Measurements from ENCODE around the gene DAZAP1.
A peak's percentile ranks its signal among the peaks of the same experiment; 100 is the strongest.

DAZAP1 gene

DNA sequence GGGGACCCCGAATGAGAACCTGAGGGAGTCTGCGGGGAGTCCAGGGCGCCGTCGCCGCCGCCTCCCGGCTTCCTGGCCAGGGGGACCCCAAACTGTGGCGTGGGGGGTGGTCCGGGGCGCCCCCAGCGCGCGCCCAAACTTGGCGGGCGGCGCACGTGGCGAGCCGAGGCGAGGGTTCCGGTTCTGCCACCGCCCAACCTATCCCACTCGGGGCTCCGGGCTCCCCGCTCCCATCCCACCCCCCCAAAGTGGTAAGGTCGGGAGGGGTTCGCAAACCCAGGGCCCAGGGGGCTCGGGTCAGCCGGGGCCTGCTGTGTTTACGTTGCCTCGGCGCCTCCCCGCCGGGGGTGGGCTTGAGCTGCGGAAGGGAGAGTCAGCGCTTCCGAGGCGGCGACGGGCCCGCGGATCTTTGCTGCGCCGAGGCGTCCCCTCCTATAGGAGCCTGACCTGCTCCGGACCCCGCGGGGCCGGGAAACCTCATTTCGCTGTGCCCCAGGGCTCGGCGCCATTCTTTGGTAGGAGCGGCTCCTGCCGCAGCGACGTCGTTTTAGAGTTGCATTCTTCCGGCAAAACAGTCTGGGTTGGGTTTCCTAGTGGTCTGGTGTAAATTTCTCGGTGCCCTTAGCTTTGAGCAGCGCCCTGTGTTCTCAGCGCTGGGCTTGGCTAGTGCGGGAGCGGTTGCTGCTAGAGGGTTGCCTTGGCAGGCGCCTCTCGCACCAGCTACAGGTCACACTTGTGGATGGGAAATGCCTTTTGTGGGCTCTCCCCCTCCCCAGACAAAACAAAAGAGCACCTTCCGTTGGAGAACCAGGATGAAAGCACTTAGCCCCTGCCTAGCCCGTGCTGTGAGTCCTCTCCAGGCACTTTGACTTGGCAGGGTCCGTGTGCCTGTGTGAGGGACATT, 1.2 kb downstream of the DAZAP1 start:
- Histone ChIP-seq H3K36me3 (ENCODE audit: control insufficient read depth in 1 of 2, insufficient read depth in 2 of 2, low read length in 2 of 2) (no peaks in the 10 kb centered on the region), H3K27me3 (ENCODE audit: low read depth, low read length) (no peaks in the 10 kb centered on the region), H3K9me3 (ENCODE audit: control insufficient read depth in 1 of 2, low read length in 2 of 2) (no peaks in the 10 kb centered on the region), H3K4me3 (ENCODE audit: low read depth in 1 of 2, low read length in 2 of 2) (peak overlapping the region; percentile 78 to 79), H3K4me1 (ENCODE audit: control insufficient read depth in 1 of 2, insufficient read depth in 2 of 2, low read length in 2 of 2) (peaks cover 10 to 43% of the 10 kb centered on the region in 2 donors), H3K27ac (ENCODE audit: low read length) (peak overlapping the region; percentile 86)

DNA sequence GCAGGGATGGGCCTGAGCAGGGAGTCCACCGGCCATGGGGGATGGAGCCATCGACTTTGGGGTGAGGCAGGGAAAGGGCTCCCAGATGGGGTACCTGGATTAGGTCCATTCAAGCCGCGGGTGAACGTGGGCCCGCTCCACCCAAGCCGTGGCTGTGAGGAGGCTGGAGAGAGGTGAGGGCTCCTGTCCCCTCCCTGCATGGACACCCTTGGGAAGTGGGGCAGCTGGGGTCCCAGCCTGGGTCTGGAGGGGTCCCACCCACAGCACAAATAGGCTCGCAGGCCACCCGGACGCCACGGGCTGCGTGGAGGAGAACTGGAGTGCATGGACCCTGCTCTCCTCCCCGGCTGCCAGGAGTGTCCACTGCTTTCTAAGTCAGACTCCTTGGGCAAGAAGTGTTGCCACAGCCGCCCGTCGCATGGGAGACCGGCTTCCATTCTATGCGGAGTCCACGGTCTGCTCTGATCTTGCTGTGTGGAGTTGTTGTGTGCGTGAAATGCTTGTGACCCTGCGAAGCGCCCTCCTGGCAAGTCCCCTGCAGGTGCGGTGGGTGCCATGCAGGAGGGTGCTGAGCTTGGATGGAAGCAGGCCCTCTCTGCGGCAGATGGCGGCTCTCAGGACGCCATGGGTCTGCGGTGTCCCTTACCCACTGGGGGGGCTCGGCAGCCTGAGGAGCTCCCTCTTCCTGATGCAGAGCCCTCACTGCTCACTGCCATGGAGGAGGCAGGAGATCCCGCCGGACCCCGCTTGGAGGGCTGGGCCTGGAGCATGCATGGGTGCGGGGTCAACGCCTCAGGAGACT, 2.0 kb downstream of the DAZAP1 start:
- peak overlapping the region; percentile 86 for H3K27ac ChIP-seq (ENCODE audit: low read length)
- H3K4me3 ChIP-seq (ENCODE audit: low read depth in 1 of 2, low read length in 2 of 2), result peak overlapping the region; percentile 78 to 79
- no peaks in the 10 kb centered on the region for H3K9me3 ChIP-seq (ENCODE audit: control insufficient read depth in 1 of 2, low read length in 2 of 2)
- no peaks in the 10 kb centered on the region for H3K27me3 ChIP-seq (ENCODE audit: low read depth, low read length)
- no peaks in the 10 kb centered on the region for H3K36me3 ChIP-seq (ENCODE audit: control insufficient read depth in 1 of 2, insufficient read depth in 2 of 2, low read length in 2 of 2)
- H3K4me1 ChIP-seq (ENCODE audit: control insufficient read depth in 1 of 2, insufficient read depth in 2 of 2, low read length in 2 of 2), result peaks cover 10 to 43% of the 10 kb centered on the region in 2 donors

DNA sequence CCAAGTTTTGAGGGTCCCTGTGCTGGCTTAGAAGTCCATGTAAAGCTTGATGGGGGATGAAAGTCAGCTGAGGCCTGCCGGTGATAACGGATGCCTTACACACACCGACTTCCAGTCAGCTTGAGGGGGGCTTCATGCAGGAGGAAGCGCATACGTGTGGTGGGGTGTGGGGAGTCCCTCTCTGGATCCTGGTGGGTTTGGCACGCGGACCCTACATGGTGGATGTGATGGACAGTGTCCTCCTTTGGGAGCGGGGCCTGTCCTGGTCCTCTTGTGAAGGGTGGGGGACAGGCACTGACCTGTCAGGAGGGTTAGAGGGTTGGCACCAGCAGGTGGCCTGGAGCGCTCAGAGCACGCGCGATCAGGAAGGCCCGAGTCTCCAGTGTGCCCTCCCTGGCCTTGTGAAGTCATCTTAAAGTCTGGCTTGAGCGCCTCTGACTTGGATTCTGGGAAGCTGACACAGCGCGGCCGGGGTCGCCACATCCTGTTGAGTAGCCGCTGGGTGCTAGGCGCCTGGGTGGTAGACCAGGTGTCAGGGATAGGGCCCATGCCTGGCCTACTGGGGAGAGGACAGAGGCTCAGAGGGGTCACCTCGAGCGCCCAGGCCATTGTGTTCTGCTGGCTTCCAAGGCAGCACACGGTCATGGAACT, 2.9 kb downstream of the DAZAP1 start:
- peak overlapping the region in 1 of 2 donors; percentile 78 for H3K4me3 ChIP-seq (ENCODE audit: low read depth in 1 of 2, low read length in 2 of 2)
- H3K27ac ChIP-seq (ENCODE audit: low read length), result no peak overlapping the region
- H3K4me1 ChIP-seq (ENCODE audit: control insufficient read depth in 1 of 2, insufficient read depth in 2 of 2, low read length in 2 of 2), result peaks cover 15 to 49% of the 10 kb centered on the region in 2 donors
- H3K9me3 ChIP-seq (ENCODE audit: control insufficient read depth in 1 of 2, low read length in 2 of 2), result no peaks in the 10 kb centered on the region
- H3K36me3 ChIP-seq (ENCODE audit: control insufficient read depth in 1 of 2, insufficient read depth in 2 of 2, low read length in 2 of 2), result no peaks in the 10 kb centered on the region
- H3K27me3 ChIP-seq (ENCODE audit: low read depth, low read length), result no peaks in the 10 kb centered on the region

GRCh38 chr19:1410789-1411188, 3.4 kb downstream of the DAZAP1 start:
- Histone ChIP-seq H3K27ac (ENCODE audit: low read length) (no peak overlapping the region), H3K36me3 (ENCODE audit: control insufficient read depth in 1 of 2, insufficient read depth in 2 of 2, low read length in 2 of 2) (no peaks in the 10 kb centered on the region), H3K27me3 (ENCODE audit: low read depth, low read length) (no peaks in the 10 kb centered on the region), H3K9me3 (ENCODE audit: control insufficient read depth in 1 of 2, low read length in 2 of 2) (no peaks in the 10 kb centered on the region), H3K4me3 (ENCODE audit: low read depth in 1 of 2, low read length in 2 of 2) (peak overlapping the region in 1 of 2 donors; percentile 14), H3K4me1 (ENCODE audit: control insufficient read depth in 1 of 2, insufficient read depth in 2 of 2, low read length in 2 of 2) (peaks cover 17 to 54% of the 10 kb centered on the region in 2 donors)

- Histone ChIP-seq H3K27me3 (ENCODE audit: low read depth, low read length) (no peaks in the 10 kb centered on the region), H3K4me3 (ENCODE audit: low read depth in 1 of 2, low read length in 2 of 2) (peak overlapping the region in 1 of 2 donors; percentile 14), H3K4me1 (ENCODE audit: control insufficient read depth in 1 of 2, insufficient read depth in 2 of 2, low read length in 2 of 2) (peaks cover 24 to 61% of the 10 kb centered on the region in 2 donors), H3K36me3 (ENCODE audit: control insufficient read depth in 1 of 2, insufficient read depth in 2 of 2, low read length in 2 of 2) (no peaks in the 10 kb centered on the region), H3K27ac (ENCODE audit: low read length) (no peak overlapping the region), H3K9me3 (ENCODE audit: control insufficient read depth in 1 of 2, low read length in 2 of 2) (no peaks in the 10 kb centered on the region)
These were observed 4.1 kb downstream of the DAZAP1 start for GRCh38 chr19:1411255-1412191.

- H3K4me3 ChIP-seq (ENCODE audit: low read depth in 1 of 2, low read length in 2 of 2), result no peak overlapping the region
- peaks cover 24 to 70% of the 10 kb centered on the region in 2 donors for H3K4me1 ChIP-seq (ENCODE audit: control insufficient read depth in 1 of 2, insufficient read depth in 2 of 2, low read length in 2 of 2)
- no peaks in the 10 kb centered on the region for H3K27me3 ChIP-seq (ENCODE audit: low read depth, low read length)
- H3K9me3 ChIP-seq (ENCODE audit: control insufficient read depth in 1 of 2, low read length in 2 of 2), result no peaks in the 10 kb centered on the region
- H3K36me3 ChIP-seq (ENCODE audit: control insufficient read depth in 1 of 2, insufficient read depth in 2 of 2, low read length in 2 of 2), result no peaks in the 10 kb centered on the region
- H3K27ac ChIP-seq (ENCODE audit: low read length), result no peak overlapping the region
These were observed 5.0 kb downstream of the DAZAP1 start for GRCh38 chr19:1412323-1412923.

GRCh38 chr19:1412995-1413800, 5.8 kb downstream of the DAZAP1 start:
- Histone ChIP-seq H3K9me3 (ENCODE audit: control insufficient read depth in 1 of 2, low read length in 2 of 2) (no peaks in the 10 kb centered on the region), H3K36me3 (ENCODE audit: control insufficient read depth in 1 of 2, insufficient read depth in 2 of 2, low read length in 2 of 2) (peaks cover 0 to 5% of the 10 kb centered on the region in 2 donors), H3K27ac (ENCODE audit: low read length) (no peak overlapping the region), H3K4me1 (ENCODE audit: control insufficient read depth in 1 of 2, insufficient read depth in 2 of 2, low read length in 2 of 2) (peaks cover 24 to 78% of the 10 kb centered on the region in 2 donors), H3K4me3 (ENCODE audit: low read depth in 1 of 2, low read length in 2 of 2) (no peak overlapping the region), H3K27me3 (ENCODE audit: low read depth, low read length) (no peaks in the 10 kb centered on the region)

DNA sequence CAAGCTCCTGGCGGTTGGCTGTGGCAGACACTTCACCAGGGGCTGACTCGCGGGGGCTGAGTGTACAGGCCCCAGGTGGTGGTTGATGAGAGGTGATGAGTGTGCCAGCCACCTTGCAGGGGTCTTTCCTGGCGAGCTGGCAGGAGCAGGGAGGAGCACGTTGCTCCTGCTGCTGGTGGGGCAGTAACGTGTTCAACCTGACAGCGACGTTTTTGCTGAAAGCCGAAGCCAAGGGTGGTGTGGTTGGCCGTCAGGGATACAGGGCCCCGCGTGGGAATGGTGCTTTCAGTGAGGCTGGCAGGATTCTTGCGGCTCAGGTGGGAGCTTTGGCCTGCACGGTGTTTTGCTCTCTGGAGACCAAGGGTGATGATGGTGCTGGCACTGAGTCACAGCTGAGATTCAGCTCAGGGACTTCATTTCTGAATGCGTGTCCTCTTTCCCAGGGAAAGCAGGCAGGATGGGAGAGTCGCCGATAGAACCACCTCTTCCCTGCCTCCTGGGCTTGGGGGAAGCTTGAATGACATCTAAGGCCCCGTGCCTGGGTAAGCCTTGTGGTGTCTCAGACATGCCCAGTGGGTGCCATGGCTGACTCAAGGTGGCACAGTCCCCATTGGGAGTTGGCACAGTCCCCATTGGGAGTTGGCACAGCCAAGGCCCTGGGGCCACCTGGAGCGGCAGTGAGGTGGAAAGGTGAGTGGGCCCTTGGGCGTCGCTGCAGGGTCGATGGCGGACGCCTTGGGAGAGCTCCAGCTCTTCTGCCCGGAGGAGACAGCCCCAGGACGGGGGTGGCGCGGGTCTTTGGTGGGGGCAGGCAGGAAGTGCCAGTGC, 8.8 kb downstream of the DAZAP1 start:
- H3K9me3 ChIP-seq (ENCODE audit: control insufficient read depth in 1 of 2, low read length in 2 of 2), result no peaks in the 10 kb centered on the region
- H3K27ac ChIP-seq (ENCODE audit: low read length), result peak overlapping the region; percentile 74
- H3K4me3 ChIP-seq (ENCODE audit: low read depth in 1 of 2, low read length in 2 of 2), result peak overlapping the region; percentile 16 to 25
- peaks cover 8 to 30% of the 10 kb centered on the region in 2 donors for H3K36me3 ChIP-seq (ENCODE audit: control insufficient read depth in 1 of 2, insufficient read depth in 2 of 2, low read length in 2 of 2)
- peaks cover 20 to 54% of the 10 kb centered on the region in 2 donors for H3K4me1 ChIP-seq (ENCODE audit: control insufficient read depth in 1 of 2, insufficient read depth in 2 of 2, low read length in 2 of 2)
- H3K27me3 ChIP-seq (ENCODE audit: low read depth, low read length), result no peaks in the 10 kb centered on the region

- H3K4me3 ChIP-seq (ENCODE audit: low read depth in 1 of 2, low read length in 2 of 2), result no peak overlapping the region
- H3K27ac ChIP-seq (ENCODE audit: low read length), result no peak overlapping the region
- H3K36me3 ChIP-seq (ENCODE audit: control insufficient read depth in 1 of 2, insufficient read depth in 2 of 2, low read length in 2 of 2), result peaks cover 12 to 39% of the 10 kb centered on the region in 2 donors
- no peaks in the 10 kb centered on the region for H3K27me3 ChIP-seq (ENCODE audit: low read depth, low read length)
- no peaks in the 10 kb centered on the region for H3K9me3 ChIP-seq (ENCODE audit: control insufficient read depth in 1 of 2, low read length in 2 of 2)
- H3K4me1 ChIP-seq (ENCODE audit: control insufficient read depth in 1 of 2, insufficient read depth in 2 of 2, low read length in 2 of 2), result peaks cover 15 to 44% of the 10 kb centered on the region in 2 donors
These were observed 9.8 kb downstream of the DAZAP1 start for GRCh38 chr19:1417145-1417544.
